ENCODE measurements around the gene CCDC178. TPM values are rescaled to one million over a fixed set of nuclear protein-coding genes. Genes with fewer than 3 reads are reported as not detected.

CCDC178 gene
- total and polyA plus RNA-seq, 2 of the 4 experiments (the other 2 are of a cell fraction): not detected

- H3K23ac ChIP-seq (ENCODE audit: low read depth, low read length): no peak overlapping the region
- dilution Hi-C loops (cut with HindIII; ENCODE audit: low sequenced_read_pairs, unreplicated experiment) (no loop called here), intact Hi-C loops (cut with micrococcal nuclease) (no loop called here), in situ Hi-C loops (cut with MboI; ENCODE audit: low sequenced_read_pairs) (no loop called here)
- no peak overlapping the region for H2BK120ac ChIP-seq (ENCODE audit: low read depth, low read length)
- H4K20me1 ChIP-seq (ENCODE audit: insufficient read depth, low read length): no peaks in the 10 kb centered on the region
- no peak overlapping the region for H3K4me2 ChIP-seq (ENCODE audit: low read depth, low read length)
- no peak overlapping the region for H2AFZ ChIP-seq (replicated peaks; ENCODE audit: low read length, poor library complexity)
- ChIA-PET POLR2A (ENCODE audit: unreplicated experiment) (no interaction called here), CTCF (no interaction called here)
- TF ChIP-seq, protein P1, sequence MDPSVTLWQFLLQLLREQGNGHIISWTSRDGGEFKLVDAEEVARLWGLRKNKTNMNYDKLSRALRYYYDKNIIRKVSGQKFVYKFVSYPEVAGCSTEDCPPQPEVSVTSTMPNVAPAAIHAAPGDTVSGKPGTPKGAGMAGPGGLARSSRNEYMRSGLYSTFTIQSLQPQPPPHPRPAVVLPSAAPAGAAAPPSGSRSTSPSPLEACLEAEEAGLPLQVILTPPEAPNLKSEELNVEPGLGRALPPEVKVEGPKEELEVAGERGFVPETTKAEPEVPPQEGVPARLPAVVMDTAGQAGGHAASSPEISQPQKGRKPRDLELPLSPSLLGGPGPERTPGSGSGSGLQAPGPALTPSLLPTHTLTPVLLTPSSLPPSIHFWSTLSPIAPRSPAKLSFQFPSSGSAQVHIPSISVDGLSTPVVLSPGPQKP (IDR thresholded peaks at IDR 0.05; ENCODE audit: borderline replicate concordance, low read depth, low read length): no peak
- no peak for TF ChIP-seq MXI1 (IDR thresholded peaks at IDR 0.05; ENCODE audit: borderline replicate concordance, low read depth, low read length)
- no peak for TF ChIP-seq CHD1 (IDR thresholded peaks at IDR 0.05; ENCODE audit: low read depth, low read length)
- no peak for TF ChIP-seq RAD21 (IDR thresholded peaks at IDR 0.05; ENCODE audit: low read length)
- TF ChIP-seq NFE2L2 (IDR thresholded peaks at IDR 0.05; ENCODE audit: low read depth, low read length): no peak
- no peak for TF ChIP-seq FOS (IDR thresholded peaks at IDR 0.05; ENCODE audit: low read depth, low read length)
- no peak for TF ChIP-seq MAZ (IDR thresholded peaks at IDR 0.05; ENCODE audit: borderline replicate concordance, low read depth, low read length)
- no peak for TF ChIP-seq RCOR1 (IDR thresholded peaks at IDR 0.05; ENCODE audit: insufficient replicate concordance, low read length)
- TF ChIP-seq BHLHE40 (IDR thresholded peaks at IDR 0.05; ENCODE audit: low read depth, low read length): no peak
- no peak for TF ChIP-seq SMC3 (IDR thresholded peaks at IDR 0.05; ENCODE audit: low read depth, low read length)
- no peak for TF ChIP-seq USF2 (IDR thresholded peaks at IDR 0.05; ENCODE audit: low read depth, low read length)
- no peak for TF ChIP-seq CEBPB (IDR thresholded peaks at IDR 0.05; ENCODE audit: low read depth, low read length)
- TF ChIP-seq, protein P2, sequence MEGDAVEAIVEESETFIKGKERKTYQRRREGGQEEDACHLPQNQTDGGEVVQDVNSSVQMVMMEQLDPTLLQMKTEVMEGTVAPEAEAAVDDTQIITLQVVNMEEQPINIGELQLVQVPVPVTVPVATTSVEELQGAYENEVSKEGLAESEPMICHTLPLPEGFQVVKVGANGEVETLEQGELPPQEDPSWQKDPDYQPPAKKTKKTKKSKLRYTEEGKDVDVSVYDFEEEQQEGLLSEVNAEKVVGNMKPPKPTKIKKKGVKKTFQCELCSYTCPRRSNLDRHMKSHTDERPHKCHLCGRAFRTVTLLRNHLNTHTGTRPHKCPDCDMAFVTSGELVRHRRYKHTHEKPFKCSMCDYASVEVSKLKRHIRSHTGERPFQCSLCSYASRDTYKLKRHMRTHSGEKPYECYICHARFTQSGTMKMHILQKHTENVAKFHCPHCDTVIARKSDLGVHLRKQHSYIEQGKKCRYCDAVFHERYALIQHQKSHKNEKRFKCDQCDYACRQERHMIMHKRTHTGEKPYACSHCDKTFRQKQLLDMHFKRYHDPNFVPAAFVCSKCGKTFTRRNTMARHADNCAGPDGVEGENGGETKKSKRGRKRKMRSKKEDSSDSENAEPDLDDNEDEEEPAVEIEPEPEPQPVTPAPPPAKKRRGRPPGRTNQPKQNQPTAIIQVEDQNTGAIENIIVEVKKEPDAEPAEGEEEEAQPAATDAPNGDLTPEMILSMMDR (conservative IDR thresholded peaks at IDR 0.05; ENCODE audit: low read depth, low read length): no peak
- no peak for TF ChIP-seq POLR2A (IDR thresholded peaks at IDR 0.05; ENCODE audit: low read depth, low read length)
- no peak for TF ChIP-seq RFX5 (IDR thresholded peaks at IDR 0.05; ENCODE audit: low read depth, low read length)
- H2BK15ac ChIP-seq (ENCODE audit: low read depth, low read length): no peak overlapping the region
- no peak overlapping the region for H3K4ac ChIP-seq (ENCODE audit: low read depth, low read length)
- no peaks in the 10 kb centered on the region for H3K27me3 ChIP-seq (ENCODE audit: control insufficient read depth, insufficient read depth, low read length)
- no peaks in the 10 kb centered on the region for H3K4me1 ChIP-seq (ENCODE audit: control insufficient read depth, insufficient read depth, low read length)
- BruUV-seq (replicated peaks): no TSS peak
- H3K9me3 ChIP-seq (ENCODE audit: control insufficient read depth, insufficient read depth, low read length): 0 out of 2 replicates have a peak, but pooled peaks cover 3% of the 10 kb centered on the region
- H3K18ac ChIP-seq (ENCODE audit: low read depth, low read length): no peak overlapping the region
- no peak overlapping the region for H4K8ac ChIP-seq (ENCODE audit: low read depth in 2 of 2, low read length in 2 of 2)
- H3K4me3 ChIP-seq (ENCODE audit: insufficient read depth, low read depth, low read length): no peak overlapping the region
- H4K5ac ChIP-seq (ENCODE audit: low read depth, low read length): no peak overlapping the region
- no peaks in the 10 kb centered on the region for H3K36me3 ChIP-seq (ENCODE audit: control insufficient read depth, insufficient read depth, low read length)
- no peak overlapping the region for H3K27ac ChIP-seq (ENCODE audit: insufficient read depth, low read length)
- no peak overlapping the region for H3K9ac ChIP-seq (ENCODE audit: low read depth, low read length)
- 0% methylated on average over 1 of the region's 4 CpGs; no CpG with 5 or more reads in 1 of the 2 experiments for WGBS, 2 experiments (ENCODE audit: extremely low coverage in 2 of 2, insufficient read length in 1 of 2)
- no peak overlapping the region for H2BK5ac ChIP-seq (ENCODE audit: low read depth, low read length, poor library complexity, severe bottlenecking)
- H2AK9ac ChIP-seq (replicated peaks; ENCODE audit: low read depth, low read length, poor library complexity): no peak overlapping the region
- H3K56ac ChIP-seq (ENCODE audit: extremely low read depth, insufficient read depth, low read length): no peak overlapping the region
- ATAC-seq (ENCODE audit: low read depth): no peak
- H2AK5ac ChIP-seq (ENCODE audit: low read depth, low read length): no peak overlapping the region
- H2BK20ac ChIP-seq (ENCODE audit: low read depth, low read length): no peak overlapping the region
- DNase-seq: no peak
- H3K79me1 ChIP-seq (ENCODE audit: low read depth in 1 of 2, low read length in 2 of 2): no peaks in the 10 kb centered on the region
- H3K9me1 ChIP-seq (ENCODE audit: insufficient read depth, low read length): no peaks in the 10 kb centered on the region
- H4K91ac ChIP-seq (ENCODE audit: insufficient read depth, low read depth, low read length): no peak overlapping the region
- H3K14ac ChIP-seq (replicated peaks; ENCODE audit: low read depth, low read length): no peak overlapping the region
Observed at GRCh38 chr18:32896776-32897547, 543.6 kb downstream of the CCDC178 start.
